Nephron (organoid): ENCODE results near the gene MDP1.

Experiments
- H3K27ac Mint-ChIP-seq, 3 experiments: 2 replicates each; pipeline ENCODE4 v1.8.0; 2020; ENCODE audit warnings: mixed read lengths in 3 of 3, mild to moderate bottlenecking in 2 of 3, moderate library complexity in 1 of 3
- H3K27me3 Mint-ChIP-seq: 2 replicates; pipeline ENCODE4 v1.8.0; 2021; ENCODE audit warnings: low read depth, mild to moderate bottlenecking, moderate library complexity, mixed read lengths
- H3K36me3 Mint-ChIP-seq: 2 replicates; pipeline ENCODE4 v1.8.0; 2020; ENCODE audit warnings: low read depth, mixed read lengths
- H3K4me1 Mint-ChIP-seq: 2 replicates; pipeline ENCODE4 v1.8.0; 2020; ENCODE audit warnings: mixed read lengths
- H3K4me3 Mint-ChIP-seq, 3 experiments: 2 replicates each; pipeline ENCODE4 v1.8.0; 2020; ENCODE audit warnings: mild to moderate bottlenecking in 3 of 3, mixed read lengths in 3 of 3, moderate library complexity in 2 of 3
- H3K9me3 Mint-ChIP-seq: 2 replicates; pipeline ENCODE4 v1.8.0; 2020; ENCODE audit warnings: mixed read lengths
- TF ChIP-seq, protein P1 (sequence below), 3 experiments: fragments of 200-600 bp; sonication (generic); IDR thresholded peaks; one replicate each; pipeline ENCODE4 v1.5.0; 2021; ENCODE audit warnings: antibody characterized with exemption in 3 of 3; ENCODE audit not compliant: unreplicated experiment in 3 of 3

Gene MDP1

DNA sequence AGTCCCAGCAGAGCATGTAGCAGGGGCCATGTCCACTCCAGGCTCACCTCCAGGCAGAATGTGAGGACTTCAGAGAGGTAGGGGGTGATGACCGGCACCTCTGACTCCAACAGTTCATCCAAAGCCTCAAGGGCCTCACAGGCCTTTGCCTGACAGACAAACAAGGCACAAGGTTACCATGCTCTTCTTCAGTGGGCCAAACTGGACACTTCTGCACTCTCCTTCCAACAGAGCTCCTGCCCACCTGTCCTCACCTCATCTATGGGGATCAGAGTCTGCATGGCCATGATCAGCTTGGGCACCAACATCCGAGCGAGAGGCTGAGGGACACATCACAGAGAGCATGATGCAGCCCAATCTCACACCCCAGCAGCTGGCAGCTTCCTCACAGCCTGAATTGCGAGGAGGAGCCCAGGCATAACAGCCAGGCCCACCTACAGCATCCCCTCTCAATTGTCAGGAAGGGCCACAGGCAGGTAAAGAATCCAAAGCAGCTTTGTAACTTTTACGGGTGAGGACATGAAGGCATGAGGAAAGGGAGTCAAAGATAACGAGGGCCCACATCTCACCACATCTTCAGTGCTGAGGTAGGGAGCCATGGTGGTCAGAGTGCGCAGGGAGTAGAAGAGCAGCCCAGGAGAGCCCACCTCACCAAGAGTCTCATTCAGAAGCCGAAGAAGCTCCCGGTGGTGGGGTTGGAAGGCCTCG lies 28.9 kb downstream of the MDP1 start:
- peaks cover 29% of the 10 kb centered on the region for H3K4me1 Mint-ChIP-seq
- TF ChIP-seq, protein P1, sequence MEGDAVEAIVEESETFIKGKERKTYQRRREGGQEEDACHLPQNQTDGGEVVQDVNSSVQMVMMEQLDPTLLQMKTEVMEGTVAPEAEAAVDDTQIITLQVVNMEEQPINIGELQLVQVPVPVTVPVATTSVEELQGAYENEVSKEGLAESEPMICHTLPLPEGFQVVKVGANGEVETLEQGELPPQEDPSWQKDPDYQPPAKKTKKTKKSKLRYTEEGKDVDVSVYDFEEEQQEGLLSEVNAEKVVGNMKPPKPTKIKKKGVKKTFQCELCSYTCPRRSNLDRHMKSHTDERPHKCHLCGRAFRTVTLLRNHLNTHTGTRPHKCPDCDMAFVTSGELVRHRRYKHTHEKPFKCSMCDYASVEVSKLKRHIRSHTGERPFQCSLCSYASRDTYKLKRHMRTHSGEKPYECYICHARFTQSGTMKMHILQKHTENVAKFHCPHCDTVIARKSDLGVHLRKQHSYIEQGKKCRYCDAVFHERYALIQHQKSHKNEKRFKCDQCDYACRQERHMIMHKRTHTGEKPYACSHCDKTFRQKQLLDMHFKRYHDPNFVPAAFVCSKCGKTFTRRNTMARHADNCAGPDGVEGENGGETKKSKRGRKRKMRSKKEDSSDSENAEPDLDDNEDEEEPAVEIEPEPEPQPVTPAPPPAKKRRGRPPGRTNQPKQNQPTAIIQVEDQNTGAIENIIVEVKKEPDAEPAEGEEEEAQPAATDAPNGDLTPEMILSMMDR (IDR thresholded peaks at IDR 0.05; ENCODE audit: unreplicated experiment in 3 of 3) = no peak
- no peaks in the 10 kb centered on the region for H3K9me3 Mint-ChIP-seq
- H3K27ac Mint-ChIP-seq = no peak overlapping the region
- H3K4me3 Mint-ChIP-seq = peak overlapping the region; percentile 93 to 95 (median 94)
- H3K27me3 Mint-ChIP-seq = no peaks in the 10 kb centered on the region
- peaks cover 28% of the 10 kb centered on the region for H3K36me3 Mint-ChIP-seq

DNA sequence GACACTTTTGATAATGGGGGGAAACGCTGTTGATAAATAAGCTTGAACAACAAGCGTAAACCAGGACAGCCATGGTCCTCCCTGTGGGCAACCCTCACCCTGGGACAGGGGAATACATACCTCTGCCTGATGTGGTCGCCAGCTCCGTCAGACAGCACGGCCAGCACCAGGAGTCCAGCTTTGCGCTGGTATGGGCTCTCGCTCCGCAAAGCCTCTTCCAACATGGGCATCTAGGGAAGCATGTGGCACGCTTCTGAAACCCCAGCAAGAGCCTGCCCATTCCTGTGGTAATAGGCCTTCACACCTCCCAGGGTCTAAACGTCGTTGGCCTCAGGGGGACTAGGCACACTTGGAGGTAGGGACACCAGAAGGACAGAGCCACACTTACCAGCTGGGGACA lies 30.1 kb downstream of the MDP1 start:
- H3K36me3 Mint-ChIP-seq = peaks cover 29% of the 10 kb centered on the region
- peaks cover 29% of the 10 kb centered on the region for H3K4me1 Mint-ChIP-seq
- peak overlapping the region in 2 of 3 experiments; percentile 47 to 55 for H3K4me3 Mint-ChIP-seq
- H3K27ac Mint-ChIP-seq = no peak overlapping the region
- TF ChIP-seq, protein P1 (IDR thresholded peaks at IDR 0.05; ENCODE audit: unreplicated experiment in 3 of 3) = no peak
- no peaks in the 10 kb centered on the region for H3K9me3 Mint-ChIP-seq
- H3K27me3 Mint-ChIP-seq = no peaks in the 10 kb centered on the region

DNA sequence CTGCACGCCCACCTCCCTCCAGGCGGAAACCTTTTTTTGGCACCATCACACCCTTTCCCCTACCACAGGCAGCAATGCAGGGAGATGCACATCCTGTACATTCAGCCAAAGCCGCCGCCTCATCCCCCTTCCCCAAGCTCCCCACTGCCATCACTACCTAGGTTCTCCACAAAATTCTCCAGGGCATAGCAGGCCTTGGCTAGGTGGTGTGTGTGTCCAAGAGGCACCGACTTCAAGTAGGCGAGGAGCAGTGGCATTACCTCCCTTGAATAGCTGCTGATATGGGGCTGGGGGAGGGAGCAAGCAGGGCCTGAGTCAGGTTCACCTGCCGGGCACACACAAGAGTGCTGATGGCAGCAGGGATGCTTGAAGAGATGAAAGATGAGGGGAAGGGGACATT lies 30.8 kb downstream of the MDP1 start:
- Mint-ChIP-seq H3K4me3 (peak overlapping the region in 2 of 3 experiments; percentile 24 to 46), H3K36me3 (peaks cover 31% of the 10 kb centered on the region), H3K9me3 (no peaks in the 10 kb centered on the region), H3K27me3 (no peaks in the 10 kb centered on the region), H3K27ac (no peak overlapping the region), H3K4me1 (peaks cover 27% of the 10 kb centered on the region)
- TF ChIP-seq, protein P1 (IDR thresholded peaks at IDR 0.05; ENCODE audit: unreplicated experiment in 3 of 3) = no peak

DNA sequence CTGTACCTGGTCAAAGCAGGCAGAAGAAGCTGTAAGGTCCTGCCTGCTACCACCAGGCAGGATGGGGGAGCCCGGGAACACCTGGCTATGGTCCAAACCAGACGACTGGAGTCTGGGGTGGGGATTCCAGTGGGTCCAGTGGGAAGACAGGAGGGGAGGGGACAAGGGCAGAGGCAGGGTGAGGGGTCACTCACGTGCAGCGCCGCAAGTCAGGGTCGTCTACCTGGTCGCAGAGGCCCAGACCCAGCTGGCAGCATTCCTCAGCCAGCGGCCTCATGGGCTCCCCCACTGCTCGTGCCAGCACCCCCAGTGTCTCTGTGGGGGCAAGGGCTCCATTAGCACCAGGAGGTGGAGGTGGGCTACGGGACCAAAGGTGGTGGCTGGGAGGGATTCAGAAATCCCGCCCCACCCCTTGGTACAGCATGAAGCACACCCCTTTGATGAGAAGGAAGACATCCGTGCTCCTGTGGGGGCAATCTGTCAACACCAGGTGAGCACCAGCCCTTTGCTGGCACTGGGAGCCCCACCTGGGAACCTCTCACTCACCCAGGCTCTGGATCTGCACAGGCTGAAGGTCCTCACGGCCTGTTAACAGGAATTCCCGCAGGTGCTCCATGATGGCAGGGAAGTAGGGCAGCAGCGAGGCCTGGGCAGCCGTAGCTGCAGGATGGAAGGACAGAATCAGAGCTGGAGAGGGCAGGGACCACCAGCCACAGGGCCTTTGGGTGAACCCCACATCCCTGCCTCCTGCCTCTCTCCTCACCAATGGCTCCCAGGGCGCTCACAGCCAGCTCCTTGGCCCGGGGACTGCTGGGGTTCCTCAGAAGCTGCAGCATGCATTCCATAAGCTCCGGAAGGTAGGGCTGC lies 31.5 kb downstream of the MDP1 start:
- Mint-ChIP-seq H3K4me1 (peaks cover 27% of the 10 kb centered on the region), H3K4me3 (peak overlapping the region in 1 of 3 experiments; percentile 40), H3K9me3 (no peaks in the 10 kb centered on the region), H3K36me3 (peaks cover 34% of the 10 kb centered on the region), H3K27me3 (no peaks in the 10 kb centered on the region), H3K27ac (no peak overlapping the region)
- TF ChIP-seq, protein P1 (IDR thresholded peaks at IDR 0.05; ENCODE audit: unreplicated experiment in 3 of 3) = no peak

DNA sequence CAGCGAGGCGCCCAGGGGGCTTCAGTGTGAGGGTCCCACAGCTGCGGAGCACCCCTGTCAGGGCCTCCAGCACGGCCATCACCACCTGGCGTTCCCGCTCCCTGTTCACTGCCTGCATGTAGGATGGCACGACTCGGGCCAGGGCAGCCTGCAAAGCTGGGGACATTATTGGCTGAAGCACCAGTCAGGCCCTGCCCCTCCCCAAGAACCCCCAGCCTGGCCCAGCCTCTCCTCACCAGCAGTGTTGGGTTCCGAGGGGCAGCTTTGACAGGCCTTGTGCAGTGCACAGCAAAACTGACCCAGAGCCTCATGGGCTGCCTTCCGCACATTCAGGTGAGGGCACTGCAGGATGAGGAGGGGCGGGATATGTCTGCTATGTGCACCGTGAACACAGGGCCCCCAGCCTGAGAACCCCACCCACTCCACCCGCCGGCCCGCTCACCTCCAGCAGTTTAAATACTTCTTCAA lies 32.8 kb downstream of the MDP1 start:
- no peak overlapping the region for H3K4me3 Mint-ChIP-seq
- H3K27me3 Mint-ChIP-seq = no peaks in the 10 kb centered on the region
- TF ChIP-seq, protein P1 (IDR thresholded peaks at IDR 0.05; ENCODE audit: unreplicated experiment in 3 of 3) = no peak
- H3K9me3 Mint-ChIP-seq = no peaks in the 10 kb centered on the region
- H3K27ac Mint-ChIP-seq = no peak overlapping the region
- peaks cover 21% of the 10 kb centered on the region for H3K4me1 Mint-ChIP-seq
- peaks cover 35% of the 10 kb centered on the region for H3K36me3 Mint-ChIP-seq
